Measurements from ENCODE around the gene CRISP2.
"Not testable (repeated sequence)": the region's sequence is repeated elsewhere in the genome, so short reads cannot be mapped to it uniquely, and the experiment has no call there.

The CRISP2 gene

GRCh38 chr6:49666930-49667757 lies 46.2 kb downstream of the CRISP2 start:
- TF ChIP-seq CTCF (IDR thresholded peaks at IDR 0.05) = no peak
- no peak overlapping the region for H3K4me3 Mint-ChIP-seq
- no peaks in the 10 kb centered on the region for H3K36me3 Mint-ChIP-seq (ENCODE audit: low read depth)
- DNase-seq = no peak
- H3K4me1 Mint-ChIP-seq = no peaks in the 10 kb centered on the region
- no peak overlapping the region for H3K27ac Mint-ChIP-seq
- H3K27me3 Mint-ChIP-seq (ENCODE audit: low read depth, poor library complexity) = no peaks in the 10 kb centered on the region
- H3K9me3 Mint-ChIP-seq = peaks cover 10% of the 10 kb centered on the region

GRCh38 chr6:49666480-49666879 lies 46.9 kb downstream of the CRISP2 start:
- Mint-ChIP-seq H3K4me1 (no peaks in the 10 kb centered on the region), H3K4me3 (no peak overlapping the region), H3K27me3 (ENCODE audit: low read depth, poor library complexity) (no peaks in the 10 kb centered on the region), H3K27ac (no peak overlapping the region), H3K9me3 (peaks cover 3% of the 10 kb centered on the region), H3K36me3 (ENCODE audit: low read depth) (no peaks in the 10 kb centered on the region)
- TF ChIP-seq CTCF (IDR thresholded peaks at IDR 0.05) = no peak
- no peak for DNase-seq

GRCh38 chr6:49664817-49665216 lies 48.5 kb downstream of the CRISP2 start:
- TF ChIP-seq CTCF (IDR thresholded peaks at IDR 0.05) = no peak
- Mint-ChIP-seq H3K4me3 (no peak overlapping the region), H3K27ac (no peak overlapping the region), H3K36me3 (ENCODE audit: low read depth) (no peaks in the 10 kb centered on the region), H3K4me1 (no peaks in the 10 kb centered on the region), H3K27me3 (ENCODE audit: low read depth, poor library complexity) (no peaks in the 10 kb centered on the region), H3K9me3 (no peaks in the 10 kb centered on the region)
- no peak for DNase-seq

- H3K4me3 Mint-ChIP-seq; H3K4me1 Mint-ChIP-seq; H3K27me3 Mint-ChIP-seq (ENCODE audit: low read depth, poor library complexity); H3K9me3 Mint-ChIP-seq; H3K27ac Mint-ChIP-seq; H3K36me3 Mint-ChIP-seq (ENCODE audit: low read depth); DNase-seq: not testable (repeated sequence)
Measured at GRCh38 chr6:49664054-49664453, 49.3 kb downstream of the CRISP2 start.

- H3K4me1 Mint-ChIP-seq = no peaks in the 10 kb centered on the region
- H3K27me3 Mint-ChIP-seq (ENCODE audit: low read depth, poor library complexity) = peaks cover 4% of the 10 kb centered on the region
- no peaks in the 10 kb centered on the region for H3K9me3 Mint-ChIP-seq
- TF ChIP-seq CTCF (IDR thresholded peaks at IDR 0.05) = no peak
- no peaks in the 10 kb centered on the region for H3K36me3 Mint-ChIP-seq (ENCODE audit: low read depth)
- no peak overlapping the region for H3K4me3 Mint-ChIP-seq
- DNase-seq = no peak
- H3K27ac Mint-ChIP-seq = no peak overlapping the region
Measured at GRCh38 chr6:49662892-49663261, 50.5 kb downstream of the CRISP2 start.

- Mint-ChIP-seq H3K4me3 (no peak overlapping the region), H3K9me3 (no peaks in the 10 kb centered on the region), H3K27ac (no peak overlapping the region), H3K27me3 (ENCODE audit: low read depth, poor library complexity) (peaks cover 4% of the 10 kb centered on the region), H3K4me1 (no peaks in the 10 kb centered on the region), H3K36me3 (ENCODE audit: low read depth) (no peaks in the 10 kb centered on the region)
- no peak for TF ChIP-seq CTCF (IDR thresholded peaks at IDR 0.05)
- no peak for DNase-seq
Measured at GRCh38 chr6:49662231-49662891, 51.0 kb downstream of the CRISP2 start.
